ENCODE measurements around the gene FGF9. TPM values are rescaled to one million over a fixed set of nuclear protein-coding genes. Genes with fewer than 3 reads are reported as not detected.
A peak's percentile ranks its signal among the peaks of the same experiment; 100 is the strongest.

The FGF9 gene
- total and polyA plus RNA-seq, 10 of the 15 experiments (the other 5 are each of a cell fraction or from before 2014, with no cell fraction given), result 0.05 to 1.5 (median 0.83) TPM

DNA sequence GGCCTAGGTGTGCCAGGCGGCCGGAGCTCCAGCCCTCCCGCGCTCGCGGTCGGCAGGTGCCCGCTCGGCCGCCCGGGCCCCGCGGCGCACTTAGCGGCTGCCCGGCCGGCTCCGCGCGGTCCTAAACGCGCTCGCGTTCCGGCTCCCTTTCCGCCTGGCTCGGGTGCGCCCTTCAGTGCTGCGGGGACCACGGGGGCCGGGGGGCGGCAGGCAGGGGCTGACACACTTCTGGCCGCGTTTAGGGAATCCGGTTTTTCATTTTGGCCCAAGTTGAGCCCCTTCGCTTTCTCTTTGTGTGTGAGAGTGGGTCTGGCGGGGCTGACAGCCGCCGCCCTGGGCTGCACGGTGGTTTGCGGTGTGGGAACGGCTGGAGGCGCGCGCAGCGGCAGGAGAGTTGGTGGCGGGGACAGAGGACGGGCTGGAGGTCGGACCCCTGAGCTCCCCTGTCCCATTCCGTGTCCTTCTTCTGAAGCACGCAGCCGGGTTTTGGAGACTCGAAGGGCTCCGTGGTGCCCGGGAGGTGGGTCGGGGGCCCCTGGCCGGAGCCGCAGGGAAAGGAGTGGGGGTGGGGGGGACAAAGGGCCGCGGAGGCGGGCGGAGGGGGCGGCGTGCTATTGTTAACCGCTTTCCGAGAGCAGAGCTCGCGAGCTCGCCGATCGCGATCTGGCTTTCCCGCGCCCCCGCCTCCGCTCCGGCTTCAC is 3.1 kb downstream of the FGF9 start (continued):
- TF ChIP-seq SIX5 (IDR thresholded peaks at IDR 0.05; ENCODE audit: low read depth, low read length, severe bottlenecking) (no peak), BACH1 (IDR thresholded peaks at IDR 0.05; ENCODE audit: borderline replicate concordance) (peak; percentile 3; the same call in 1 of the 2 replicates), SIN3A (IDR thresholded peaks at IDR 0.05; ENCODE audit: low read depth, low read length) (no peak), ATF7 (IDR thresholded peaks at IDR 0.05; ENCODE audit: low read depth) (no peak), GATAD2B (conservative IDR thresholded peaks at IDR 0.05; ENCODE audit: low read depth) (peak; percentile 58; the same call in 1 of the 2 replicates), YY1 (IDR thresholded peaks at IDR 0.05; ENCODE audit: low read depth, low read length) (0 out of 2 replicates have a peak, but pooled peaks have one; percentile 17), POLR2A (IDR thresholded peaks at IDR 0.05; ENCODE audit: low read depth, low read length) (no peak), LARP7 (IDR thresholded peaks at IDR 0.05) (peak; percentile 72; the same call in 1 of the 2 replicates)

- no peak overlapping the region for H3K9ac ChIP-seq (ENCODE audit: control insufficient read depth, insufficient read depth, low read length)
- no peaks in the 10 kb centered on the region for H3K79me2 ChIP-seq (ENCODE audit: control insufficient read depth, insufficient read depth, low read length)
- DNase-seq (ENCODE audit: low read depth, low spot score) (no peak), ATAC-seq (no peak), FAIRE-seq (no peak)
- no peaks in the 10 kb centered on the region for H3K36me3 ChIP-seq (ENCODE audit: control insufficient read depth in 2 of 2, insufficient read depth in 2 of 2, low read length in 1 of 2)
- POLR2A ChIA-PET, result interaction anchor here (0.6 kb wide), 1 partner anchor 142 kb away, joined by 3 read pairs; no protein-coding TSS in a partner anchor
- peaks cover 10 to 34% of the 10 kb centered on the region in 2 experiments for H3K27me3 ChIP-seq (replicated peaks in 1 of 2; ENCODE audit: control insufficient read depth in 2 of 2, insufficient read depth in 2 of 2, low read length in 1 of 2)
- intact Hi-C loops (cut with micrococcal nuclease; ENCODE audit: unreplicated experiment) (loop anchor here (5.0 kb wide), 2 partner anchors 388 to 443 kb away; no protein-coding TSS in a partner anchor), in situ Hi-C loops (cut with MboI) (no loop called here)
- BruUV-seq (replicated peaks), result no TSS peak
- SMC1A ChIA-PET (ENCODE audit: uncharacterized antibody, unreplicated experiment), result interaction anchor here (0.6 kb wide), 1 partner anchor 966 kb away, joined by 3 read pairs; no protein-coding TSS in a partner anchor
- H4K20me1 ChIP-seq (ENCODE audit: control insufficient read depth, insufficient read depth), result no peaks in the 10 kb centered on the region
- H3K9me3 ChIP-seq (replicated peaks; ENCODE audit: control insufficient read depth, insufficient read depth, low read length), result no peaks in the 10 kb centered on the region
- 0 out of 3 replicates have a peak, but pooled peaks of 1 of the 2 experiments have one; percentile 65 for TF ChIP-seq EGR1 (IDR thresholded peaks at IDR 0.05; ENCODE audit: borderline replicate concordance in 1 of 2, low read depth in 2 of 2, low read length in 2 of 2)
- TF ChIP-seq IRF4 (IDR thresholded peaks at IDR 0.05; ENCODE audit: low read depth, low read length), result no peak
- peak overlapping the region; percentile 81 for H3K4me2 ChIP-seq (ENCODE audit: control insufficient read depth, insufficient read depth)
- no peak overlapping the region for H2AFZ ChIP-seq (ENCODE audit: control insufficient read depth, low read depth, low read length)
- no peak overlapping the region for H3K27ac ChIP-seq (ENCODE audit: control insufficient read depth, insufficient read depth)
- 2% methylated on average over 30 of the region's 36 CpGs for WGBS (ENCODE audit: insufficient coverage, insufficient replicate concordance, low lambda C conversion rate, missing lambda C conversion rate)
- RAD21 ChIA-PET (ENCODE audit: unreplicated experiment), result interaction anchor here (0.6 kb wide), 1 partner anchor 1363 kb away, joined by 3 read pairs; no protein-coding TSS in a partner anchor
- peak overlapping the region; percentile 65 for H3K4me3 ChIP-seq
- CTCF ChIA-PET, result no interaction called here
- peaks cover 14% of the 10 kb centered on the region for H3K4me1 ChIP-seq (ENCODE audit: control insufficient read depth, insufficient read depth, low read length)
Measured at GRCh38 chr13:21674490-21675009, 3.7 kb downstream of the FGF9 start.

Measured in GM12878 (cell line).